ENCODE results near the gene CLEC4D. TPM values are rescaled to one million over a fixed set of nuclear protein-coding genes. Genes with fewer than 3 reads are reported as not detected.

CLEC4D gene
- polyA plus RNA-seq, 2 of the 4 experiments (the other 2 are of a cell fraction): not detected

DNA sequence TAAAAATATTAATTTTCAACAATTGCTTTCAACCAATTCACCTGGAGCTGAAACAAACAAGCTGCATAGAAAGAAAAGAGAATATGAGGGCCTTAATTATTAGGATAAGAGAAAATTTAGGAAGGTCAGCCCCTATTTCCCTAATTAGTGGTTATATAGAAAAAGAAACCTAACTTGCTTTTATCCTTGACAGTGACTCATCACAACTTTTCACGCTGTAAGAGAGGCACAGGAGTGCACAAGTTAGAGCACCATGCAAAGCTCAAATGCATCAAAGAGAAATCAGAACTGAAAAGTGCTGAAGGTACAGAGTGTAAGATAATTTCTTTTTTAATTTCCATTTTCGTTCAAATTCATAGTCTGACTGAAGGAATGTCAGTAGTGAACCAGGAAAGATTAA, 4.7 kb downstream of the CLEC4D start:
- TF ChIP-seq BHLHE40 (IDR thresholded peaks at IDR 0.05; ENCODE audit: low read depth, low read length) (no peak), RARB (CRISPR knock-in tag; IDR thresholded peaks at IDR 0.05) (no peak), RCOR1 (IDR thresholded peaks at IDR 0.05; ENCODE audit: low read depth, low read length) (no peak), TFCP2L1 (CRISPR knock-in tag; IDR thresholded peaks at IDR 0.05) (no peak), ZC3H11A (IDR thresholded peaks at IDR 0.05) (no peak), KDM1A (IDR thresholded peaks at IDR 0.05; ENCODE audit: low read depth) (no peak), HEYL (CRISPR knock-in tag; IDR thresholded peaks at IDR 0.05) (no peak), HOXB13 (CRISPR knock-in tag; IDR thresholded peaks at IDR 0.05; ENCODE audit: low read depth) (no peak), NPAS2 (CRISPR knock-in tag; IDR thresholded peaks at IDR 0.05; ENCODE audit: borderline replicate concordance) (no peak), CHD4 (IDR thresholded peaks at IDR 0.05; ENCODE audit: borderline replicate concordance) (no peak)
- TF ChIP-seq, protein P1, sequence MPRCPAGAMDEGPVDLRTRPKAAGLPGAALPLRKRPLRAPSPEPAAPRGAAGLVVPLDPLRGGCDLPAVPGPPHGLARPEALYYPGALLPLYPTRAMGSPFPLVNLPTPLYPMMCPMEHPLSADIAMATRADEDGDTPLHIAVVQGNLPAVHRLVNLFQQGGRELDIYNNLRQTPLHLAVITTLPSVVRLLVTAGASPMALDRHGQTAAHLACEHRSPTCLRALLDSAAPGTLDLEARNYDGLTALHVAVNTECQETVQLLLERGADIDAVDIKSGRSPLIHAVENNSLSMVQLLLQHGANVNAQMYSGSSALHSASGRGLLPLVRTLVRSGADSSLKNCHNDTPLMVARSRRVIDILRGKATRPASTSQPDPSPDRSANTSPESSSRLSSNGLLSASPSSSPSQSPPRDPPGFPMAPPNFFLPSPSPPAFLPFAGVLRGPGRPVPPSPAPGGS (IDR thresholded peaks at IDR 0.05): no peak
- TF ChIP-seq, protein P2, sequence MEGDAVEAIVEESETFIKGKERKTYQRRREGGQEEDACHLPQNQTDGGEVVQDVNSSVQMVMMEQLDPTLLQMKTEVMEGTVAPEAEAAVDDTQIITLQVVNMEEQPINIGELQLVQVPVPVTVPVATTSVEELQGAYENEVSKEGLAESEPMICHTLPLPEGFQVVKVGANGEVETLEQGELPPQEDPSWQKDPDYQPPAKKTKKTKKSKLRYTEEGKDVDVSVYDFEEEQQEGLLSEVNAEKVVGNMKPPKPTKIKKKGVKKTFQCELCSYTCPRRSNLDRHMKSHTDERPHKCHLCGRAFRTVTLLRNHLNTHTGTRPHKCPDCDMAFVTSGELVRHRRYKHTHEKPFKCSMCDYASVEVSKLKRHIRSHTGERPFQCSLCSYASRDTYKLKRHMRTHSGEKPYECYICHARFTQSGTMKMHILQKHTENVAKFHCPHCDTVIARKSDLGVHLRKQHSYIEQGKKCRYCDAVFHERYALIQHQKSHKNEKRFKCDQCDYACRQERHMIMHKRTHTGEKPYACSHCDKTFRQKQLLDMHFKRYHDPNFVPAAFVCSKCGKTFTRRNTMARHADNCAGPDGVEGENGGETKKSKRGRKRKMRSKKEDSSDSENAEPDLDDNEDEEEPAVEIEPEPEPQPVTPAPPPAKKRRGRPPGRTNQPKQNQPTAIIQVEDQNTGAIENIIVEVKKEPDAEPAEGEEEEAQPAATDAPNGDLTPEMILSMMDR (IDR thresholded peaks at IDR 0.05): no peak
- TF ChIP-seq, protein P3, sequence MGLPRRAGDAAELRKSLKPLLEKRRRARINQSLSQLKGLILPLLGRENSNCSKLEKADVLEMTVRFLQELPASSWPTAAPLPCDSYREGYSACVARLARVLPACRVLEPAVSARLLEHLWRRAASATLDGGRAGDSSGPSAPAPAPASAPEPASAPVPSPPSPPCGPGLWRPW (IDR thresholded peaks at IDR 0.05): no peak
- TF ChIP-seq, protein P4, sequence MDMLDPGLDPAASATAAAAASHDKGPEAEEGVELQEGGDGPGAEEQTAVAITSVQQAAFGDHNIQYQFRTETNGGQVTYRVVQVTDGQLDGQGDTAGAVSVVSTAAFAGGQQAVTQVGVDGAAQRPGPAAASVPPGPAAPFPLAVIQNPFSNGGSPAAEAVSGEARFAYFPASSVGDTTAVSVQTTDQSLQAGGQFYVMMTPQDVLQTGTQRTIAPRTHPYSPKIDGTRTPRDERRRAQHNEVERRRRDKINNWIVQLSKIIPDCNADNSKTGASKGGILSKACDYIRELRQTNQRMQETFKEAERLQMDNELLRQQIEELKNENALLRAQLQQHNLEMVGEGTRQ (IDR thresholded peaks at IDR 0.05): no peak
- TF ChIP-seq, protein P5, sequence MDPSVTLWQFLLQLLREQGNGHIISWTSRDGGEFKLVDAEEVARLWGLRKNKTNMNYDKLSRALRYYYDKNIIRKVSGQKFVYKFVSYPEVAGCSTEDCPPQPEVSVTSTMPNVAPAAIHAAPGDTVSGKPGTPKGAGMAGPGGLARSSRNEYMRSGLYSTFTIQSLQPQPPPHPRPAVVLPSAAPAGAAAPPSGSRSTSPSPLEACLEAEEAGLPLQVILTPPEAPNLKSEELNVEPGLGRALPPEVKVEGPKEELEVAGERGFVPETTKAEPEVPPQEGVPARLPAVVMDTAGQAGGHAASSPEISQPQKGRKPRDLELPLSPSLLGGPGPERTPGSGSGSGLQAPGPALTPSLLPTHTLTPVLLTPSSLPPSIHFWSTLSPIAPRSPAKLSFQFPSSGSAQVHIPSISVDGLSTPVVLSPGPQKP (IDR thresholded peaks at IDR 0.05; ENCODE audit: low read depth, low read length): no peak
- TF ChIP-seq, protein P6, sequence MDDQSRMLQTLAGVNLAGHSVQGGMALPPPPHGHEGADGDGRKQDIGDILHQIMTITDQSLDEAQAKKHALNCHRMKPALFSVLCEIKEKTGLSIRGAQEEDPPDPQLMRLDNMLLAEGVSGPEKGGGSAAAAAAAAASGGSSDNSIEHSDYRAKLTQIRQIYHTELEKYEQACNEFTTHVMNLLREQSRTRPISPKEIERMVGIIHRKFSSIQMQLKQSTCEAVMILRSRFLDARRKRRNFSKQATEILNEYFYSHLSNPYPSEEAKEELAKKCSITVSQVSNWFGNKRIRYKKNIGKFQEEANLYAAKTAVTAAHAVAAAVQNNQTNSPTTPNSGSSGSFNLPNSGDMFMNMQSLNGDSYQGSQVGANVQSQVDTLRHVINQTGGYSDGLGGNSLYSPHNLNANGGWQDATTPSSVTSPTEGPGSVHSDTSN (IDR thresholded peaks at IDR 0.05): no peak
- no peak for DNase-seq (ENCODE audit: low read depth in 1 of 2, low spot score in 1 of 2)
- H3K27ac ChIP-seq: no peak overlapping the region
- no peaks in the 10 kb centered on the region for H3K4me1 ChIP-seq
- WGBS (ENCODE audit: missing lambda C conversion rate): 8% methylated on average over 2 of the region's 2 CpGs
- no peak for ATAC-seq
- POLR2A ChIA-PET: no interaction called here
- H3K4me3 ChIP-seq: no peak overlapping the region
- CTCF ChIA-PET: no interaction called here
- H3K9me3 ChIP-seq: no peaks in the 10 kb centered on the region; the same call in 2 of the 3 replicates
- H3K4me2 ChIP-seq: no peak overlapping the region
- no peak for FAIRE-seq

DNA sequence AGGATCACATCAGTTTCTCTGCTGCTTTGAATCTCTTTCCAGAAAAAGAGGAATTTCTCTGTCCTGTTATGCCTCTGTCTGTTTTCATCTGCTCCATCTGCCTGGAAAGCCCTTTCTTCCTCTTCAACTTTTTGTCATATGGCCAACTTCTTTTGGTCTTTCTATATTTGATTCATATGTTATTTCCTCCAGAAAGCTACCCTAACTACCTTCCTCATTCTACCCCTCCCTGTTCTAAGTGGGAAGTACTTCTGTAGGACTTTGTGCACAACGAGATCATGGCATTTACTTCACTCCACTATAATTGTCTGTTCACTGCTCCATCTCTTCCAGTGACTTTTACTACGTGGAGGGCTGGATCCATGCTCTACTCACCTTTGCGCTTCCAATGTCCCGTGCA, 5.9 kb downstream of the CLEC4D start:
- Histone ChIP-seq H3K27ac (no peak overlapping the region), H3K9me3 (peaks cover 4% of the 10 kb centered on the region; the same call in 1 of the 3 replicates), H3K4me3 (no peak overlapping the region), H3K4me2 (no peak overlapping the region), H3K4me1 (no peaks in the 10 kb centered on the region)
- ATAC-seq: no peak
- TF ChIP-seq ZC3H11A (IDR thresholded peaks at IDR 0.05) (no peak), ZSCAN20 (CRISPR knock-in tag; IDR thresholded peaks at IDR 0.05) (no peak), CBX8 (IDR thresholded peaks at IDR 0.05) (no peak), HEYL (CRISPR knock-in tag; IDR thresholded peaks at IDR 0.05) (no peak), CHD4 (IDR thresholded peaks at IDR 0.05; ENCODE audit: borderline replicate concordance) (no peak), EP300 (IDR thresholded peaks at IDR 0.05) (no peak), GATA3 (IDR thresholded peaks at IDR 0.05; ENCODE audit: borderline replicate concordance) (no peak), BHLHE40 (IDR thresholded peaks at IDR 0.05; ENCODE audit: low read depth, low read length) (no peak)
- TF ChIP-seq, protein P7, sequence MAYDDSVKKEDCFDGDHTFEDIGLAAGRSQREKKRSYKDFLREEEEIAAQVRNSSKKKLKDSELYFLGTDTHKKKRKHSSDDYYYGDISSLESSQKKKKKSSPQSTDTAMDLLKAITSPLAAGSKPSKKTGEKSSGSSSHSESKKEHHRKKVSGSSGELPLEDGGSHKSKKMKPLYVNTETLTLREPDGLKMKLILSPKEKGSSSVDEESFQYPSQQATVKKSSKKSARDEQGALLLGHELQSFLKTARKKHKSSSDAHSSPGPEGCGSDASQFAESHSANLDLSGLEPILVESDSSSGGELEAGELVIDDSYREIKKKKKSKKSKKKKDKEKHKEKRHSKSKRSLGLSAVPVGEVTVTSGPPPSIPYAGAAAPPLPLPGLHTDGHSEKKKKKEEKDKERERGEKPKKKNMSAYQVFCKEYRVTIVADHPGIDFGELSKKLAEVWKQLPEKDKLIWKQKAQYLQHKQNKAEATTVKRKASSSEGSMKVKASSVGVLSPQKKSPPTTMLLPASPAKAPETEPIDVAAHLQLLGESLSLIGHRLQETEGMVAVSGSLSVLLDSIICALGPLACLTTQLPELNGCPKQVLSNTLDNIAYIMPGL (CRISPR knock-in tag; IDR thresholded peaks at IDR 0.05; ENCODE audit: borderline replicate concordance): no peak
- TF ChIP-seq, protein P2 (IDR thresholded peaks at IDR 0.05): no peak
- TF ChIP-seq, protein P8, sequence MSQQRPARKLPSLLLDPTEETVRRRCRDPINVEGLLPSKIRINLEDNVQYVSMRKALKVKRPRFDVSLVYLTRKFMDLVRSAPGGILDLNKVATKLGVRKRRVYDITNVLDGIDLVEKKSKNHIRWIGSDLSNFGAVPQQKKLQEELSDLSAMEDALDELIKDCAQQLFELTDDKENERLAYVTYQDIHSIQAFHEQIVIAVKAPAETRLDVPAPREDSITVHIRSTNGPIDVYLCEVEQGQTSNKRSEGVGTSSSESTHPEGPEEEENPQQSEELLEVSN (IDR thresholded peaks at IDR 0.05; ENCODE audit: borderline replicate concordance, low read depth): no peak
- no peak for FAIRE-seq
- ChIA-PET CTCF (no interaction called here), POLR2A (no interaction called here)
- no peak for DNase-seq (ENCODE audit: low read depth in 1 of 2, low spot score in 1 of 2)
- 34% methylated on average over 4 of the region's 4 CpGs for WGBS (ENCODE audit: missing lambda C conversion rate)
